Stimulated activated naive CD8-positive, alpha-beta T cell treated with anti-CD3 and anti-CD28 coated beads, Interleukin-15, Interleukin-2, amounts not matched to agents 100 U/mL and 50 U/mL, for 24 hours (primary cell): ENCODE data around the gene PACRGL.

Source experiments
- ATAC-seq: fragments of 150-1000 bp; cut with Tn5 transposase; one replicate; pipeline ENCODE4 v1.10.0; 2021
- DNase-seq: peaks from one replicate; pipeline ENCODE4 v3.0.0; 2021

PACRGL gene

DNA sequence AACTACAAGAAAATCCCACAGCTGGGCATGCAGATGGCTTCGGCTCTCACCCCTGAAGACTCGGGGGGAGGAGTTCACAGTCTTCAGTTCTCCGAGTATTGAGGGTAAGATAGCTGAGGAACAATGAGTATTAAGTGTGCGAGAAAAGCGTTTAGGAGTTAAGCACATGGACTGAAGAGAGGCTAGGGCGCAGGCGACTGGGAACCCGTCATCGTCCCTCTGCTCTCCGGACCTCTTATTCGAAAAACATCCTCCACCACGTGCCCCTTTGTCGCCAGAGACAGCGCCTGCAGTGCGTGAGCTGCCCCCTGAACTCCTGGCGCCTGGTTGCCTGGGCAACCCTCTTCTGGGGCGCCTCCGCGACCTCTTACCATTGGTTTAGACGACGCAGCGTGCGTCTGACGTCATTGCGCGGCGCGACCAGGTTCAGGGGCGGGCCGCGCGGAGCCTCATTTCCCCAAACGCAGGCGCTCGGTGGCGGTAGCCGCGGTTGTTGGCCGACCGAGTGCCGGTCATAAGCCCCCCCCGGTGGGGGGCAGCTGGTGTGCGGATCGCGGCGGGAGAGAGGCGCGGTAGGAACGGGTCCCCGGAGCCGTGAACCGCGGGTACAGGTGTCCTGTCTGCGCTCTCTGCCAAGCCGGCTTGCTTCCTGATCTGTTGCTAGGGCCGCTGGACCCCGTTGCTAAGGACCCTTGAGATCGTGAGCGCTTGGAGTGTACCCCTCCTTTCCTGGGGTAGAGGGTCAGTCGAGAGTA is at the start of gene PACRGL:
PACRGL (plus strand) TSS at position 452 of the 755 bp plus-strand sequence. CDS start 4,024 bp downstream, outside the sequence.
- DNase-seq (peak; percentile 94), ATAC-seq (peak; percentile 100)

- no peak for ATAC-seq
- no peak for DNase-seq
These were observed 47.9 kb upstream of the PACRGL start for GRCh38 chr4:20652226-20652885.

DNA sequence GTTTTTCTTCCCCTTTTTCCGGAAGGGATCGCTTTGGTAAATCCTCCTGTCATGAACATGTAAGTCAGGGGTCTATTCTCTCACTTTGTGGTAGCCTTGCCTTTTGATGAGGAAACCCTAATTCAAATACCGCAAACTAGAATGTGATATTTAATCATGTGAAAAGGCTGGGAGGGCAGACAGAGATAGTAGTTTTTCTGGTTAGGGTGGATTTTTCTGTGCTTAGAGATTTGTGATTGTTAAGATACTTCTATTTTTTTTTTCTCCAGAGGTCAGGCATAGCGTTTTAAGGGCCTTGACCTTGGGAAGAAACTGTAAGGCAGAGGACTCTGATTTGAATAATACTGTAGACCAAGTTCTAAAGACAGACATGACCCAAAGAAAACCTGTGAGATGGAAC is 41.8 kb upstream of the PACRGL start:
- DNase-seq (no peak), ATAC-seq (no peak)

DNA sequence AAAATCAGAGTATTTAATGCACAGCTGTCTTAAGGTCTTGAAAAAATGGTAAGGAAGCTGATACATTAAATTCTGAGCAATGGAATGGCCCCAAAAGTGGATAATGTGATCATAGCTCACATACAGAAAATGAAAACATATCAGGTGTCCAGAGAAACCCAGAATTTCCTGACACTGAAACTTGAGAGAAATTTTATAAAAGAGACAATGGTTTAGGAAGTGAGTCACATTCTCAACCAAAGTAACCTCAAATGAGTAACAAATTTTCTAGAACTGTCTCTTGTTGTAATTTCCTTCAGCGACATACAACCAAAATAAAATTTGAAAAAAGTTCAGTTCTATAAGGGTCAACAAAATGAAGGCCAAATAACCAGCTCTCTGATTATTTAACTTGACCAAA is 37.4 kb upstream of the PACRGL start:
- no peak for ATAC-seq
- no peak for DNase-seq

DNA sequence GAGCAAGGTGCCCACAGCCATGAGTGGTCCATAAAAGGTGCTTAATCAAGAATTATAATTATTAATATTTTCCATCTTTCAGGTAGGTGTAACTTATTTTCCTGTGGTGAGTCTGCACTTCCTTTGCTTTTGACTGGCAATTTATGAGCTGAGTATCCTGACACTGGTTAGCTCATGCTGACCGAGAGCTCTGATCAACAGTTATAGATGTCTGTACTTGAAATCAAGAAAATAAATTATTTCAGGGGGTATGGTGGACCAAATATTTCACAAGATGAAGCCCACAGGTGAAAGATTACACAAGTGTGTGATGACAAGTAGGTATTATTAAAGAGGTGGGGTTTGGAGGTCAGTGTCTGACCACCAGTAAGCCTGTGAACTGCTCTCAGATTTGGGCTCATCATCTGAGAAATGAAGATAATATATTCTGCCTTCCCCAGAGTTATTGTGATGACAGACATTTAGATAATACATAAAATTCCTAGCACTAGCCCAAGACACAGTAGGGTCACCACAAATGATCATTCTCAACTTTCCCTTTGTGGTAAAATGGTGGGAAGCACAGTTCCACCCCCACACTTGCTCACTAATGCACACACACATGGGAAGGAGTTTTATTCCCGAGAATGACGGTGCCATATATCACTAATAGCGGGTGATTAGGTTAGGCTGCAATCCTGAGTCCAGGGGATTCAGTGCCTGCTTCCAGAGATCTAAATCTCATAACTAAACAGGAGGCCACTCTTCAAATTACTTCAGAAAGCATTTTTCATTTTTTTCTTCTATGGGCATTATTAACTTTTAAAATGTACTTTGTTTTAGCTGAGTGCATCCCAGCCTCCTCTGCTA is 34.0 kb upstream of the PACRGL start:
- no peak for DNase-seq
- ATAC-seq: no peak

DNA sequence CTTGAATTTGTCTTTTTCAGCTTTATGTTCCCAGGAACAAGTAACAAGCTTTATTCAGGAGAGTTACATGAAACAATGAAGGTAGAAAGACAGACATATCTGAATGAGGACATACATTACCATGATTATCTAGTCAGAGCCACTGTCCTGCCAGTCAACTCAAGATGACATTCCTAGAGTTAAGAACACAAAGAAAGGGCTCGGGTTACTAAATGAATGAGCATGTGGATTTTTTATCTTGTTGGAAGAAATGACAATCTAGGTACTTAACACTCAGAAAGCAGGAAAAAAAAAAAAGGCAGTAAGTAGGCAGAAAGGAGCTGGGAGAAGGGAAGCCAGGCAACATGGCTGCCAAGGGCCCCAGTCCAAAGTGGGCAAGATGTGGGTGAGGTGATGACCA is 28.0 kb upstream of the PACRGL start:
- ATAC-seq (no peak), DNase-seq (no peak)

- DNase-seq: no peak
- no peak for ATAC-seq
These were observed 24.5 kb upstream of the PACRGL start for GRCh38 chr4:20675786-20676185.

GRCh38 chr4:20676501-20677197 is 23.6 kb upstream of the PACRGL start:
- ATAC-seq: no peak
- no peak for DNase-seq

- DNase-seq (no peak), ATAC-seq (no peak)
These were observed 21.9 kb upstream of the PACRGL start for GRCh38 chr4:20678400-20678799.

DNA sequence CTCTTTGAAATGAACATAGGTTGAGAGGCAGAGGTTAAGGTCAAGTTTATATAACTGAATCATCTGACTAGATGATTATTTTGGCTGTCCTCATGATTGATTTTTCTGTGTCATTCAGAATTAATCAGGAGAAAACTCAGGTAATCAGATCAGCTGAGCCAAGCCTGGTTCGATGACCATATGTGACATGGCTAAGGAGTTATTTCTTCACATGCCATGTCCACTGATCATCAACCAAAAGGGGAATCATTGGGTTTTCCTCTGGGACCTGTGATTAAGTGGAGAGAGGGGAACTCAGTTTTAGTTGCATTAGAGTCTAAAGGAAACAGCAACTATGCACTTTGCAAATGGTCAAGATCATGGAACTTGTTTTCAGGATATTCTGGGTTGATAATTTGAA is 20.3 kb upstream of the PACRGL start:
- ATAC-seq (no peak), DNase-seq (no peak)

GRCh38 chr4:20680736-20681135 is 19.5 kb upstream of the PACRGL start:
- DNase-seq (no peak), ATAC-seq (no peak)

- DNase-seq (no peak), ATAC-seq (no peak)
These were observed 19.0 kb upstream of the PACRGL start for GRCh38 chr4:20681271-20681670.

- ATAC-seq (no peak), DNase-seq (no peak)
These were observed 17.4 kb upstream of the PACRGL start for GRCh38 chr4:20682853-20683252.

GRCh38 chr4:20683766-20684165 is 16.5 kb upstream of the PACRGL start:
- no peak for DNase-seq
- ATAC-seq: no peak

DNA sequence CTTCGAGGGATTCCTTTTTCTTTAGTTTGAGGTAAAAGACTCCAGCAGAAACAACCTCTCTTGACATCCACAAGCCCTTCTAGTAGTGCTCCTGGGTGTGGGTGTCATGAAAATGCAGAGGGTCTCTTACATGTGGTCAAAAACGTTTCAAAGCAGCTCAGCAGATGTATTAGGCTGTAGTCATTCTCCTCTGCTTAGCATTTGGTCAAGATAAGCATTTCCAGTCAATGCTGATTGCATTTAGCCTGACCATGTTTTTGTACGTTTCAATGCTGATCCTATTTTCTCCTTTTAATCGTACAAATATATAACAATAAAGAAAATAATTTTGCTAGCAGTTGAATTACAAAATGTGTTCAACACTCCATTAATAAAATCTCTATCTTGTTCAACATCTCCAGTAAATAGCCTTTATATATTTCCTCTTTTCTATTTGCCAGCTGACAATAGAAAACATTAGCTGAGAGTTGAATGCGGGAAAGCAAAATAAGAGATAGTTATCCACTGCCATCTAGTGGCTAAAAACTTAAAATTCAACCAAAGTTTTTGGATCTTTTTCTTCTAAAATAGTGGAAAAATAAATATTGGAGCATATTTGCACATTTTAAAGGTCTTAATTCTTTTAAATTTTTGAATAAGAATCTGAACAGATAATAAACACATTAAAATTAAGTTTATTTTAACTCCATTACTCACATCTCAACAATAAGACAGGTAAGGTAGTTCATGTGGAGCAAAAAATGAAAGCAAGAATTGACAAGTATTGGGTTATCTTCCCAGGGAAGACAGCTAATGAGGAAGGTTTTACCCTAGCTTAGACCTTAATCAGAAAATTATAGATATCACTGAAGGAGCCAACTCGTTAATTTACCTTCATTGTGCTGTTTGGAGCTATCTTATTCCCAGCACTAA is 15.2 kb upstream of the PACRGL start:
- DNase-seq (no peak), ATAC-seq (no peak)

GRCh38 chr4:20687864-20688263 is 12.4 kb upstream of the PACRGL start:
- ATAC-seq: no peak
- DNase-seq: no peak

GRCh38 chr4:20696815-20697214 is 3.4 kb upstream of the PACRGL start:
- no peak for ATAC-seq
- DNase-seq: no peak

GRCh38 chr4:20698382-20698781 is 1.9 kb upstream of the PACRGL start:
- DNase-seq (no peak), ATAC-seq (no peak)

DNA sequence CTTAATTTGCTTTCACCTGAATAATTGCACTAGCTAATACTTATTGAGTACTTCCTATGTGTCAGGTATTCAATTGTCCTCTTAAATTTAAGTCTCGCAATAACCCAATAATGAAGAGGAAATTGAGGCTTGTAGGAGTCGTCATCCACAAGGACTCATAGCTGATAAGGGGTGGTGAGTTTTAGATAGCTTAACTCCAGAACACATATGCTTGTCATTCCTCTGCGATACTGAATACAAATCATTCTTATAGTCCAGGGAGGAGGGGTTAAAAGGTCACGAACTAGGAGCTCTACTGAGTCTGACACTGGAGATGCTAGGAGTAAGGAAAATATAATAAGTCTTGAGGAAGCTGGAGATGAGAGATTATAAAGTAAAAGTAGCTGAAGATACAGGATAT is 1.4 kb upstream of the PACRGL start:
- DNase-seq (no peak), ATAC-seq (no peak)

GRCh38 chr4:20711335-20711734 is 11.1 kb downstream of the PACRGL start:
- no peak for ATAC-seq
- no peak for DNase-seq

DNA sequence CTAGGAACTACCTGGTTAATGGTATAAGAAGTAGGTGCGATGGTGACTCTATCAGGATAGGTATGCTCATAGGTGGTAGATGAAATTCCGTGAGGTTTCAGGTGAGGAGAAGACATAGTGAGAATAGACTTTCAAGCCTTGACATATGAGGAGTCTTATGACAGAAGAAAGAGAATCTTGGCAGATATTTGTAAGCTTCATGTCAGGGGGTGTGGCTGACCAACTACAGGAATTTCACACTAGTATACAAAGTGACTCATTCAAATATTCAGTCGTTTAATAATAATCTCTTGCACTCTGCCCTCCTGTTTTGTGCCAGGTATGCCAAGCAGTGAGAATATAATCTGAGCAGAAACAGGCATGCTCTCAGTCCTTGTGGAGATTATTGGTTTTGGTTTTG is 22.8 kb downstream of the PACRGL start:
- DNase-seq (no peak), ATAC-seq (no peak)
